Fibroblast of lung (primary cell): ENCODE data around the gene FKBP11. TPM values are rescaled to one million over a fixed set of nuclear protein-coding genes. Genes with fewer than 3 reads are reported as not detected.

Source experiments
- DNase-seq, 2 donors: peaks; one replicate each; pipeline versions ENCODE4 v3.0.0 to v3.0.0-alpha.2; 2010; ENCODE audit warnings: low read depth in 2 of 2
- H2AFZ ChIP-seq: 2 replicates; pipeline ENCODE4 v1.5.1; 2012; ENCODE audit warnings: low read length, control low read depth, inconsistent platforms
- H3K27ac ChIP-seq: 2 replicates; pipeline ENCODE4 v1.5.1; 2011; ENCODE audit warnings: low read length, control low read depth; ENCODE audit not compliant: insufficient read depth
- H3K27me3 ChIP-seq: 2 replicates; pipeline ENCODE4 v1.5.1; 2011; ENCODE audit warnings: mild to moderate bottlenecking, low read length; ENCODE audit not compliant: control insufficient read depth, insufficient read depth
- H3K36me3 ChIP-seq: 2 replicates; pipeline ENCODE4 v1.5.1; 2011; ENCODE audit warnings: low read length; ENCODE audit not compliant: control insufficient read depth, insufficient read depth
- H3K4me1 ChIP-seq: 2 replicates; pipeline ENCODE4 v1.5.1; 2011; ENCODE audit warnings: low read length; ENCODE audit not compliant: control insufficient read depth, insufficient read depth; ENCODE audit errors: extremely low read depth
- H3K4me2 ChIP-seq: 2 replicates; pipeline ENCODE4 v1.5.1; 2011; ENCODE audit warnings: low read length, control low read depth; ENCODE audit not compliant: insufficient read depth; ENCODE audit errors: extremely low read depth
- H3K4me3 ChIP-seq, 4 experiments: fragments of 200-600 bp in 1 of 4; sonication (generic) in 1 of 4; replicated peaks in 1 of 4; 2 replicates each; pipeline ENCODE4 v1.5.1; 2011 to 2016; ENCODE audit warnings: low read length in 4 of 4, low read depth in 3 of 4, mild to moderate bottlenecking in 3 of 4, control low read depth in 2 of 4, inconsistent platforms in 1 of 4, mixed read lengths in 1 of 4; ENCODE audit not compliant: insufficient read depth in 1 of 4; ENCODE audit errors: control extremely low read depth in 1 of 4
- H3K79me2 ChIP-seq: 2 replicates; pipeline ENCODE4 v1.5.1; 2012; ENCODE audit warnings: mild to moderate bottlenecking, low read length, inconsistent platforms; ENCODE audit not compliant: control insufficient read depth, insufficient read depth
- H3K9ac ChIP-seq: 2 replicates; pipeline ENCODE4 v1.5.1; 2011; ENCODE audit warnings: mild to moderate bottlenecking, low read length, control low read depth; ENCODE audit not compliant: insufficient read depth
- H3K9me3 ChIP-seq: 2 replicates; pipeline ENCODE4 v1.5.1; 2012; ENCODE audit warnings: low read depth, low read length; ENCODE audit not compliant: control insufficient read depth, insufficient read depth
- H4K20me1 ChIP-seq: 2 replicates; pipeline ENCODE4 v1.5.1; 2011; ENCODE audit warnings: low read length; ENCODE audit not compliant: control insufficient read depth, insufficient read depth; ENCODE audit errors: extremely low read depth
- EZH2 ChIP-seq: IDR thresholded peaks from 2 replicates; pipeline ENCODE4 v1.5.1; 2012; ENCODE audit warnings: low read length, control low read depth, mild to moderate bottlenecking; ENCODE audit errors: missing control alignments
- polyA plus RNA-seq, 2 donors: library from polyadenylated mRNA; depleted of rRNA in 1 of 2; stranded (reverse) in 1 of 2; unstranded in 1 of 2; fragments of >200 nt; gene quantifications; 2 replicates each; pipeline ENCODE4 v1.2.1, GENCODE V29; 2011 to 2012; ENCODE audit warnings: missing spikeins in 1 of 2
- total RNA-seq: library from RNA; depleted of rRNA; stranded (reverse); fragments of >200 nt; gene quantifications from 2 replicates; pipeline ENCODE4 v1.2.1, GENCODE V29; 2014
- TF ChIP-seq, protein P1 (sequence below), 2 donors: IDR thresholded peaks in 1 of 2; conservative IDR thresholded peaks in 1 of 2; 1 replicate in 1 of 2; 2 replicates in 1 of 2; pipeline ENCODE4 v1.5.1; 2011 to 2012; ENCODE audit warnings: low read length in 2 of 2, control low read depth in 1 of 2, inconsistent platforms in 1 of 2, low read depth in 1 of 2, mild to moderate bottlenecking in 1 of 2

FKBP11 gene
- total and polyA plus RNA-seq, 2 donors (not counting 1 experiment from before 2014, with no cell fraction given), result 12.6 to 48.8 TPM

GRCh38 chr12:48958049-48958388 lies 32.7 kb upstream of the FKBP11 start:
- no peak overlapping the region for H3K27ac ChIP-seq
- no peaks in the 10 kb centered on the region for H3K36me3 ChIP-seq
- DNase-seq, result no peak

DNA sequence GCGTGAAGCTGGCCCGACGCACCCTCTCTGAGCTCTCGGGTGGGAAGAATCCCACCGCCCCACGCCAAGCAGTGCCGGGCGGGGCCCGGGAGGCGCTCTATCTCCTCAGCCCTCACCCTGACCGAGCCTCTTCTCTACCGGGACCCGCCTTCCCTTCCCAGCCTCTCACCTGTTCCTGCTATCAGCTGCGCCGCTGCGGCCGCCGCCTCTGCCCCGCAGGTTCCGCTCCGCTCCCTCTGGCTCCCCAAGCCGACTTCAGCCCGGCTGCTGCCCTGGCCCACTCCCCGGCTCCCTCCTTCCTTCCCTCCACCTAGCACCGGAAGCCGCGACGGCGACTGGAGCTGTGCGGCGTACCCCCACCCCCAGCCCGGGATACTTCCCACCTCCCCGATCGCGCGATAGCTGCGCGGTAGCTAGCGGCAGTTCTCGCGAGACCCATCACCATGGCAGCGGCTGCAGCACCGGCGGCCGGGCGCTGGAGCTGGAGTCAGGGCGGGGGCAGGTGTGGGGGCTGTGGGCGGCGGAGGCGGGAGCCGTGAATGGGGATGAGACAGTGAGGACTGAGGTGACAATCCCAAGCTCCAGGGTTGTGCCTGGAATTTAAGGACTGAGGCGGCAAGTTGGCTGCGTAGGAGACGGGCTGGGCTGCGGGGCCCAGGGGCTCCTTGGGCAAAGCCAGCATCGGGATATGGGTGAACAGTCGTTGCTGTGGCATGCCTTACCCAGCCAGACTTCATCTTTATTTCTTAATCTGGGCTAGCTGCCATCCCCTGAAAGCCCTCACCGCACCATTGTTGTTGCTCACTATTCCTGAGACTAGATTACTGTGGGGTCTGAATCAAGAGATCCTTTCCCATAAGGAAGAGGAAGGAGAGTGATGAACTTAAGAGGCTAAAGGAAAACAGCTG lies 32.1 kb upstream of the FKBP11 start, which contains the start of gene ARF3:
TSS of gene ARF3 (minus strand) at position 347 of the 908 bp plus-strand sequence. CDS start 16,392 bp downstream, outside the sequence.
- peak; percentile 88 to 90 for DNase-seq
- Histone ChIP-seq H3K27me3 (no peaks in the 10 kb centered on the region), H2AFZ (peak within 1 kb of the TSS; percentile 90), H4K20me1 (no peaks in the 10 kb centered on the region), H3K4me3 (peak within 1 kb of the TSS; percentile 93 to 95 (median 94)), H3K9ac (peak within 1 kb of the TSS; percentile 91), H3K4me2 (peak within 1 kb of the TSS; percentile 96), H3K36me3 (peaks cover 2% of the 10 kb centered on the region), H3K79me2 (peaks cover 43% of the 10 kb centered on the region), H3K27ac (peak within 1 kb of the TSS; percentile 83), H3K9me3 (no peaks in the 10 kb centered on the region), H3K4me1 (peaks cover 9% of the 10 kb centered on the region)
- TF ChIP-seq, protein P1, sequence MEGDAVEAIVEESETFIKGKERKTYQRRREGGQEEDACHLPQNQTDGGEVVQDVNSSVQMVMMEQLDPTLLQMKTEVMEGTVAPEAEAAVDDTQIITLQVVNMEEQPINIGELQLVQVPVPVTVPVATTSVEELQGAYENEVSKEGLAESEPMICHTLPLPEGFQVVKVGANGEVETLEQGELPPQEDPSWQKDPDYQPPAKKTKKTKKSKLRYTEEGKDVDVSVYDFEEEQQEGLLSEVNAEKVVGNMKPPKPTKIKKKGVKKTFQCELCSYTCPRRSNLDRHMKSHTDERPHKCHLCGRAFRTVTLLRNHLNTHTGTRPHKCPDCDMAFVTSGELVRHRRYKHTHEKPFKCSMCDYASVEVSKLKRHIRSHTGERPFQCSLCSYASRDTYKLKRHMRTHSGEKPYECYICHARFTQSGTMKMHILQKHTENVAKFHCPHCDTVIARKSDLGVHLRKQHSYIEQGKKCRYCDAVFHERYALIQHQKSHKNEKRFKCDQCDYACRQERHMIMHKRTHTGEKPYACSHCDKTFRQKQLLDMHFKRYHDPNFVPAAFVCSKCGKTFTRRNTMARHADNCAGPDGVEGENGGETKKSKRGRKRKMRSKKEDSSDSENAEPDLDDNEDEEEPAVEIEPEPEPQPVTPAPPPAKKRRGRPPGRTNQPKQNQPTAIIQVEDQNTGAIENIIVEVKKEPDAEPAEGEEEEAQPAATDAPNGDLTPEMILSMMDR (conservative IDR thresholded peaks at IDR 0.05 in 1 of 2, IDR thresholded peaks at IDR 0.05 in 1 of 2; ENCODE audit: low read depth in 1 of 2, low read length in 2 of 2), result no peak
- no peak for TF ChIP-seq EZH2

More at GRCh38 chr12:48958049-48958388, 32.7 kb upstream of the FKBP11 start:
- Histone ChIP-seq H3K4me1 (peaks cover 9% of the 10 kb centered on the region), H4K20me1 (no peaks in the 10 kb centered on the region), H3K4me2 (peak overlapping the region; percentile 96), H2AFZ (peak overlapping the region; percentile 90), H3K9ac (no peak overlapping the region), H3K9me3 (no peaks in the 10 kb centered on the region), H3K27me3 (no peaks in the 10 kb centered on the region), H3K79me2 (peaks cover 38% of the 10 kb centered on the region), H3K4me3 (peak overlapping the region in 3 of 4 experiments; percentile 93 to 95 (median 94))
- TF ChIP-seq, protein P1 (conservative IDR thresholded peaks at IDR 0.05 in 1 of 2, IDR thresholded peaks at IDR 0.05 in 1 of 2; ENCODE audit: low read depth in 1 of 2, low read length in 2 of 2), result no peak
- TF ChIP-seq EZH2, result no peak

- H3K4me3 ChIP-seq, result peak overlapping the region; percentile 93 to 95 (median 94)
- no peak for TF ChIP-seq EZH2
- TF ChIP-seq, protein P1 (conservative IDR thresholded peaks at IDR 0.05 in 1 of 2, IDR thresholded peaks at IDR 0.05 in 1 of 2; ENCODE audit: low read depth in 1 of 2, low read length in 2 of 2), result no peak
- DNase-seq, result peak; percentile 97 to 99
- H3K79me2 ChIP-seq, result peaks cover 46% of the 10 kb centered on the region
- peaks cover 2% of the 10 kb centered on the region for H3K36me3 ChIP-seq
- no peaks in the 10 kb centered on the region for H3K27me3 ChIP-seq
- no peaks in the 10 kb centered on the region for H3K9me3 ChIP-seq
- H2AFZ ChIP-seq, result peak overlapping the region; percentile 50
- peak overlapping the region; percentile 91 for H3K9ac ChIP-seq
- H3K4me2 ChIP-seq, result peak overlapping the region; percentile 96
- peak overlapping the region; percentile 83 for H3K27ac ChIP-seq
- peaks cover 8% of the 10 kb centered on the region for H3K4me1 ChIP-seq
- no peaks in the 10 kb centered on the region for H4K20me1 ChIP-seq
Observed at GRCh38 chr12:48956279-48957140, 31.2 kb upstream of the FKBP11 start.
